ENCODE results near the gene RGSL1. TPM values are rescaled to one million over a fixed set of nuclear protein-coding genes. Genes with fewer than 3 reads are reported as not detected.

Gene RGSL1
- total RNA-seq, 1 experiment from 2014 or later: not detected

GRCh38 chr1:182488803-182489202 lies 38.9 kb downstream of the RGSL1 start:
- CTCF ChIA-PET: no interaction called here

GRCh38 chr1:182493063-182493462 lies 43.1 kb downstream of the RGSL1 start:
- no peaks in the 10 kb centered on the region for H3K4me1 ChIP-seq (ENCODE audit: control insufficient read depth, insufficient read depth, low read length)
- TF ChIP-seq SIN3A (IDR thresholded peaks at IDR 0.05; ENCODE audit: borderline replicate concordance, insufficient read depth, low read depth, low read length) (no peak), CTCF (IDR thresholded peaks at IDR 0.05) (no peak), REST (IDR thresholded peaks at IDR 0.05; ENCODE audit: insufficient read depth in 1 of 2, low read depth in 2 of 2, low read length in 1 of 2) (no peak), POLR2AphosphoS5 (IDR thresholded peaks at IDR 0.05; ENCODE audit: low read depth, low read length) (no peak), TCF7L2 (IDR thresholded peaks at IDR 0.05; ENCODE audit: low read depth, low read length) (no peak)
- DNase-seq (ENCODE audit: low read depth, low spot score) (no peak), ATAC-seq (no peak)
- no peaks in the 10 kb centered on the region for H3K36me3 ChIP-seq (ENCODE audit: control insufficient read depth, insufficient read depth, low read length)
- H3K9me3 ChIP-seq (ENCODE audit: control insufficient read depth, insufficient read depth, low read depth, low read length): no peaks in the 10 kb centered on the region
- CTCF ChIA-PET: no interaction called here
- no TSS peak for BruUV-seq (replicated peaks)
- H3K27ac ChIP-seq (ENCODE audit: low read length): no peak overlapping the region
- POLR2A ChIA-PET: no interaction called here
- intact Hi-C loops (cut with micrococcal nuclease; ENCODE audit: unreplicated experiment): no loop called here
- H3K4me3 ChIP-seq (ENCODE audit: low read depth in 2 of 2, low read length in 2 of 2): no peak overlapping the region
- no peaks in the 10 kb centered on the region; the same call in none of the 2 replicates for H3K27me3 ChIP-seq (ENCODE audit: control insufficient read depth, insufficient read depth, low read length)
- in situ Hi-C loops (cut with HindIII; ENCODE audit: low pct_unique_long_range_greater_than_20kb, low sequenced_read_pairs): no loop called here

More at GRCh38 chr1:182488803-182489202, 38.9 kb downstream of the RGSL1 start:
- ATAC-seq (no peak), DNase-seq (ENCODE audit: low read depth, low spot score) (no peak)
- H3K9me3 ChIP-seq (ENCODE audit: control insufficient read depth, insufficient read depth, low read depth, low read length): no peaks in the 10 kb centered on the region
- no peaks in the 10 kb centered on the region for H3K4me1 ChIP-seq (ENCODE audit: control insufficient read depth, insufficient read depth, low read length)
- TF ChIP-seq TCF7L2 (IDR thresholded peaks at IDR 0.05; ENCODE audit: low read depth, low read length): no peak
- no peak for TF ChIP-seq REST (IDR thresholded peaks at IDR 0.05; ENCODE audit: insufficient read depth in 1 of 2, low read depth in 2 of 2, low read length in 1 of 2)
- TF ChIP-seq POLR2AphosphoS5 (IDR thresholded peaks at IDR 0.05; ENCODE audit: low read depth, low read length): no peak
- TF ChIP-seq SIN3A (IDR thresholded peaks at IDR 0.05; ENCODE audit: borderline replicate concordance, insufficient read depth, low read depth, low read length): no peak
- no peak for TF ChIP-seq CTCF (IDR thresholded peaks at IDR 0.05)
- H3K27me3 ChIP-seq (ENCODE audit: control insufficient read depth, insufficient read depth, low read length): no peaks in the 10 kb centered on the region; the same call in none of the 2 replicates
- H3K4me3 ChIP-seq (ENCODE audit: low read depth in 2 of 2, low read length in 2 of 2): no peak overlapping the region
- no TSS peak for BruUV-seq (replicated peaks)
- H3K36me3 ChIP-seq (ENCODE audit: control insufficient read depth, insufficient read depth, low read length): no peaks in the 10 kb centered on the region
- in situ Hi-C loops (cut with HindIII; ENCODE audit: low pct_unique_long_range_greater_than_20kb, low sequenced_read_pairs): no loop called here
- intact Hi-C loops (cut with micrococcal nuclease; ENCODE audit: unreplicated experiment): no loop called here
- POLR2A ChIA-PET: no interaction called here
- no peak overlapping the region for H3K27ac ChIP-seq (ENCODE audit: low read length)

All from Panc1 (cell line).